Activated CD8-positive, alpha-beta memory T cell treated with anti-CD3 and anti-CD28 coated beads for 1 hour (primary cell): ENCODE measurements around the gene MORC1.
"Not testable (repeated sequence)": the region's sequence is repeated elsewhere in the genome, so short reads cannot be mapped to it uniquely, and the experiment has no call there.

Experiments used
- DNase-seq, 2 donors: peaks; one replicate each; pipeline ENCODE4 v3.0.0-alpha.2; 2020; ENCODE audit warnings: low read depth in 1 of 2; ENCODE audit errors: extremely low read depth in 1 of 2

MORC1 gene, protein sequence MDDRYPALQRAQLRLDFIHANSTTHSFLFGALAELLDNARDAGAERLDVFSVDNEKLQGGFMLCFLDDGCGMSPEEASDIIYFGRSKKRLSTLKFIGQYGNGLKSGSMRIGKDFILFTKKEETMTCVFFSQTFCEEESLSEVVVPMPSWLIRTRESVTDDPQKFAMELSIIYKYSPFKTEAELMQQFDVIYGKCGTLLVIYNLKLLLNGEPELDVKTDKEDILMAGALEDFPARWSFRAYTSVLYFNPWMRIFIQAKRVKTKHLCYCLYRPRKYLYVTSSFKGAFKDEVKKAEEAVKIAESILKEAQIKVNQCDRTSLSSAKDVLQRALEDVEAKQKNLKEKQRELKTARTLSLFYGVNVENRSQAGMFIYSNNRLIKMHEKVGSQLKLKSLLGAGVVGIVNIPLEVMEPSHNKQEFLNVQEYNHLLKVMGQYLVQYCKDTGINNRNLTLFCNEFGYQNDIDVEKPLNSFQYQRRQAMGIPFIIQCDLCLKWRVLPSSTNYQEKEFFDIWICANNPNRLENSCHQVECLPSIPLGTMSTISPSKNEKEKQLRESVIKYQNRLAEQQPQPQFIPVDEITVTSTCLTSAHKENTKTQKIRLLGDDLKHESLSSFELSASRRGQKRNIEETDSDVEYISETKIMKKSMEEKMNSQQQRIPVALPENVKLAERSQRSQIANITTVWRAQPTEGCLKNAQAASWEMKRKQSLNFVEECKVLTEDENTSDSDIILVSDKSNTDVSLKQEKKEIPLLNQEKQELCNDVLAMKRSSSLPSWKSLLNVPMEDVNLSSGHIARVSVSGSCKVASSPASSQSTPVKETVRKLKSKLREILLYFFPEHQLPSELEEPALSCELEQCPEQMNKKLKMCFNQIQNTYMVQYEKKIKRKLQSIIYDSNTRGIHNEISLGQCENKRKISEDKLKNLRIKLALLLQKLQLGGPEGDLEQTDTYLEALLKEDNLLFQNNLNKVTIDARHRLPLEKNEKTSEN

DNA sequence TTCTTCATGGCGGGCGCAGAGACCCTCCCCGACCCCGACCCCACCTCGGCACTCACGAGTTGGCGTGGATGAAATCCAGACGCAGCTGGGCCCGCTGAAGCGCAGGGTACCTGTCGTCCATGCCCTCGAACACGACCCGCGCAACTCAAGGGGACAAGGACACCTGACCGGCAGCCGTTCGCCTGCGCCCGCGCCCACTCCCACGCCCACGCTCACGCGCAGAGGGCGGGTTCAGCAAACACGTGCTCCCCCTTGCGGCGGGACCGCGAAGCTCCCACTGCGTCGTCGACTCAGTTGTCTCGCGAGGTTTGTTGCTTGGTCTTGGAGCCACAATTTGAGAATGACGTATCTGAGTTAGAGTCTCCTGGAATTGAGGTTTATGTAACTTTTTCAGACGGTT is at the start of gene MORC1:
Gene MORC1, minus strand, starts transcription at position 196 of the 400 bp plus-strand sequence. Its CDS starts 75 bp downstream, at position 121.
- DNase-seq: no peak

DNA sequence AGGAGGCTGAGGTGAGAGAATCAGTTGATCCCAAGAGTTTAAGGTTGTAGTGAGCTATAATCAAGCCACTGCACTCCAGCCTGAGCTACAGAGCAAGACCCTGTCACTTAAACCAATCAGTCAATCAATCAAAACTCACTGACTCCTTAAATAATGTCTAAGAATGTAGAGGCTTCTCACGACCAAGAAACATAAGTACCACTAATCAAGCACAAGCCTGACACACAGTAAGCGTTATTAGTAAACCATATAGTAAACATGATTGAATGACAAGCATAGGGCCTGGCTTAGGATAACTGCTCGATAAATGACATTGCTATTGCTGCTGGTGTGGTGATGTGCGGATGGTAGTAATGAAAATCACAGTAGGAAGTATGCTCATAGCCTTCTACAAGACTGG is 48.0 kb upstream of the MORC1 start:
- no peak for DNase-seq

- no peak for DNase-seq
These were observed 43.7 kb upstream of the MORC1 start for GRCh38 chr3:109161487-109162123.

- DNase-seq: no peak
These were observed 37.9 kb upstream of the MORC1 start for GRCh38 chr3:109155828-109156227.

- DNase-seq: no peak
These were observed 37.0 kb upstream of the MORC1 start for GRCh38 chr3:109154979-109155378.

DNA sequence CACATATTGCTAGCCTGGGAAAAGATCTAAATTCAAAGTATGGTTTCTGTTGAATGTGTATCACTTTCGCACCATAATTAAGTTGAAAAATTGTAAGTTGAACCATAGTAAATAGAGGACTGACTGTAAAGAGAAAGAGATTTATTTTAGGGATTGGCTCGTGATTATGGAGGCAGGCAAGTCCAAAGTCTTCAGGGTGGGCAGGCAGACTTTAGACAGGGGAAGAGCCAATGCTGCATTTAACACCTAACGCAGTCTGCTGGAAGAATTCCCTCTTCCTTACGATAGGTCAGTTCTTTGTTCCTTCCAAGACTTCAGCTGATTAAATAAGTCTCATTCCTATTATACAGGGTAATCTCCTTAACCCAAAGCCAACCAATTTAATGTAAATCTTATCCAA is 34.4 kb upstream of the MORC1 start:
- DNase-seq: no peak

DNA sequence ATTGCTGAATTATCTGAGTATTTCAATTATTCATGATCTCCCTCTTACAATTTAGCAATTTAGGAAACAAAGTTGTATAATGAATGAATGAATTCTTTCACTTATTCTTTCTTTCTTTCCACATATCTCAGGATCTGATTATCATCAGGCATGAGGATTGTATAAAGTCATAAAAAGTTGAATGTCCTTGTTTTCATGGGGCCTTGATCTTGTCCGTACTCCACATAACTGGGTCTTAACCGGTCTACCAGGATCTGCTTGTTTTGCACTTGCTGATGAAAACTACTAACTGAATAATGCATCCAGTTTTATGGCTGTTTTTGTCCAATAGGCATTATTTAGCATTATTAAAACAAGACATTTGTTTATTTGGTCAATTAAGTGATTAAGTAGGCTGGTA is 31.1 kb upstream of the MORC1 start:
- DNase-seq: no peak

DNA sequence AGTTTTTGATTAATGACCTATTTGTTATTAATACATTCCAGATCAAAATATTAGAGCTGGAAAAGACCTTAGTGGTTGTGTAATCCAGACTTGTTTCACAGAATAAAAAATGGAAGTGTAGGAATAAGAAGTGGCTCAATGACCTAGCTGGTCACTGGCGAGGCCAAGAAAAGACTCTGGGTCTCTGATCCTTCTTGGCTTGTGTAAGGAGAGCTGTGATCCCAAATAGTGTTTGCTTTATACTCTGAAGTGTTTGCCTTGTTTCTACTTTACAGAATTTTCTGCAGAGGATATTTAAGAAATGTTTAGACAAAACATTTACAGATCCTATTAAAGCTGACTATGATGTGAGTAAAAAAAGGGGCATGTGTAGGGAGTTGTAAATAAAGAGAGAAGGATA is 25.7 kb upstream of the MORC1 start:
- DNase-seq: no peak

- DNase-seq: no peak
These were observed 22.4 kb upstream of the MORC1 start for GRCh38 chr3:109140318-109140717.

- DNase-seq: no peak
These were observed 19.8 kb upstream of the MORC1 start for GRCh38 chr3:109137761-109138160.

GRCh38 chr3:109136523-109136922 is 18.6 kb upstream of the MORC1 start, which contains the start of gene C3orf85:
C3orf85 (plus strand) TSS chr3:109136719; CDS start chr3:109136848, 129 bp downstream.
- DNase-seq: no peak

DNA sequence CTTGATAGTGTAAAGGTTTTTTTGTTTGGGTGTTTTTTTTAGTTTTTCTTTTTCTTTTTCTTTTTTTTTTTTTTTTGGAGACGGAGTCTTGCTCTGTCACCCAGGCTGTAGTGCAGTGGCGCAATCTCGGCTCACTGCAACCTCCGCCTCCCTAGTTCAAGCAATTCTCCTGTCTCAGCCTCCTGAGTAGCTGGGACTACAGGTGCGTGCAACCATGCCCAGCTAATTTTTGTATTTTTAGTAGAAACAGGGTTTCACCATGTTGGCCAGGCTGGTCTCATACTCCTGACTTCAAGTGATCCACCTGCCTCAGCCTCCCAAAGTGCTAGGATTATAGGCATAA is 15.5 kb upstream of the MORC1 start:
- not testable (repeated sequence) for DNase-seq

- no peak for DNase-seq
These were observed 15.0 kb upstream of the MORC1 start for GRCh38 chr3:109132801-109133473.

DNA sequence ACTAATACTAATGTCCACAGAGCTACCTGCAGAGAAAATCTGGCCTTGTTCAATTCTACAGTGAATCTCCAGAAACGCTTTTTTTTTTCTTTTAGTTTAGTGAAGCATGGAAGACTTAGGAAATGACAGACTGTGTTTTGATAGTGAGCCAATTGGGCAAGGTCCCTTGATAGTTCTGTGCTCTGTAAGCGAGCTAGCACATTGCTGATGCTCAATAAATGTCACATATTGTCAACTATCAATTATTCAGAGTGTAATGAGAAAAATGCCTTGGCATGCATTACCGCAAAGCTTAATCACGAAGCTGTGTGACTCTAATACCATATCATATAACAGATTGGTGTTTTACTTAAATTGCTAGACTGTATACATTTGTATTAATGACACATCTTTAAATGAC is 13.3 kb upstream of the MORC1 start:
- no peak for DNase-seq

DNA sequence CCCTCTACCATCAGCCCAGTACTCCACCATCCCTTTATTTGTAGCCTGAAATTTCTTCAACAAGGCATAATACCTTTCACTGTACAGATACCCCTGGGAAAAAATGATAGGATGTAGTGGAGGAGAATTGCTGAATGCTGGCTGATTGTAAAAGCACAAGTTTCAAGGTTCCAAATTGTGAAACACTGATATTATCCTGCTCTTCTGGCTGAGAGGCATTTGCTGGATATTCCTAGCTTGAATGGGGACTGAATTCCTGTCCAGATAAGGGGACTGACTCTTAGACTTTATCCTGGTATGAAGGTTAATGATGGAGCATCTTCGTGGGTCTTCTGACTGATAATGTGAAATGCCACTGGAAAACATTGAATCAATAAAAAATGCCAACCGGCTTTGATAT is 9.6 kb upstream of the MORC1 start:
- no peak for DNase-seq

GRCh38 chr3:109125902-109126301 is 8.0 kb upstream of the MORC1 start:
- no peak for DNase-seq

GRCh38 chr3:109122690-109123089 is 4.8 kb upstream of the MORC1 start:
- no peak for DNase-seq

GRCh38 chr3:109118584-109118983 is 650 bp upstream of the MORC1 start:
- DNase-seq: no peak

DNA sequence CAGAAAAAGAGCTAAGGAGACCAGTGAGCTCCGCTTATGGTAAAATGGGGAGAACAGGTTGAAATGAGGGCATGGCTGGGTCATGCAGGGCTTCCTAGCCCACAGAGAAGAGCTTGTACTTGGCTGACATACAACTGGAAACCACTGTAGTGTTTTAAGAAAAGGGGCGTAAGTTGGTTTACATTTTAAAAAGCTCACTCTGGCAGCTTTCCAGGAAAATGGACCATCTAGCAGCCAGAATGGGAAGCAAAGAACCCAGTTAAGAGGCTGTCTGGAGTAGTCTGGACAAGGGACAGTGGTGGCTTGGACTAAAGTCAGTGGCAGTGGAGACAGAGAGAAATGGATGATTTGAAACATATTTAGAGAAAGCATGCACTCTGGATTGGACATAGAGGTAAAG is 1.9 kb downstream of the MORC1 start:
- DNase-seq: no peak

DNA sequence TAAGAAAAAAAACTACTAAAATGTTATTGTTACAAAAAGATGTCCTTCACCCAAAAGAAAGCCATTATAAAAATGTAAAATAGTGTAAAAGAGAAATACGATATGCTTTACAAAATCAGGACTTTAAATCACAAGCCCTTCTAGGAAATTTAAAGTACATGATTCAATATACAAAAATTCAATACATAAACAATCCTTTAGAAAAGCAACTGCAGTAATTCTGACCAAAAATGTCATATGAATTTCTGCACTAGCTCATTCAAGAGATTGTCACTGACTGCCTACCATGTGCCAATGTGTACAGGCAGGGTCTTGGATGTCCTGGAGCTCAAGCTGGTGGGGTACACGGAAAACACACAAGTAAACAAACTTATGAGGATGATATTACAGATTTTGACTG is 2.5 kb downstream of the MORC1 start:
- no peak for DNase-seq

DNA sequence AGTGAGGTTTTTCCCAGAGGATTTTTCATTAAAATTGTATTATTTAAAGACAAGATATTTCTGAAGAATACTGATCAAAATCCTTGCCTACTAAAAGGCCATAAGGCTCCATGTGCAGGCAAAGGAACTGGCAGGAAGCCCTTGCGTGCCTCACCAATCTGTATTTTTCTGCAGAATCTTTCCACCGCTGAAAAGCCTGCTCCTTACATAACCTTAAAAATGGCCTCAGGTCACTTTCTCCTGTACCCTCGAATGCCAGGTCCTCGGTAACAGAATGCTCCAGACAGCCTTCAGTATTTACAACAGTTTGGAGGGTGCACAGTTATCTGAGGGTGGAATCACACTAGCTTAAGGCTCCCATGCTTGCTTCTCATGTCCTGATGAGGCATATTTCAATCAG is 3.2 kb downstream of the MORC1 start:
- DNase-seq: no peak
